K562 (cell line): ENCODE data around the gene RREB1. TPM values are rescaled to one million over a fixed set of nuclear protein-coding genes. Genes with fewer than 3 reads are reported as not detected.

Experiments used
- EHMT2 ChIP-seq: fragments of 450-650 bp; IDR thresholded peaks from 2 replicates; pipeline ENCODE4 v1.6.1; 2018; ENCODE audit warnings: antibody characterized with exemption
- ELF1 ChIP-seq: fragments of 200-800 bp; sonication (Bioruptor generic); IDR thresholded peaks from 2 replicates; pipeline ENCODE4 v1.6.1; 2016; ENCODE audit warnings: missing genetic modification characterization, missing compliant biosample characterization
- ELF4 ChIP-seq: fragments of 450-650 bp; formaldehyde crosslinking; IDR thresholded peaks from 2 replicates; pipeline ENCODE4 v1.4.0; 2022; ENCODE audit warnings: missing genetic modification characterization
- EWSR1 ChIP-seq: fragments of 450-650 bp; IDR thresholded peaks from 2 replicates; pipeline ENCODE4 v1.6.1; 2018; ENCODE audit warnings: borderline replicate concordance, mild to moderate bottlenecking, low read depth, moderate library complexity; ENCODE audit not compliant: partially characterized antibody
- FOXK2 ChIP-seq, 2 experiments: fragments of 450-650 bp; IDR thresholded peaks in 1 of 2; conservative IDR thresholded peaks in 1 of 2; 2 replicates each; pipeline ENCODE4 v1.6.1; 2016; ENCODE audit warnings: low read depth in 2 of 2, mild to moderate bottlenecking in 1 of 2
- HSF4 ChIP-seq: fragments of 250-450 bp; sonication (Bioruptor Pico); IDR thresholded peaks from 2 replicates; pipeline ENCODE4 v2.1.2; 2022; ENCODE audit warnings: mild to moderate bottlenecking, moderate library complexity, borderline replicate concordance
- KLF1 ChIP-seq: fragments of 450-650 bp; IDR thresholded peaks from 2 replicates; pipeline ENCODE4 v1.6.1; 2016; ENCODE audit warnings: missing genetic modification characterization, missing compliant biosample characterization
- MCM5 ChIP-seq: fragments of 450-650 bp; IDR thresholded peaks from 2 replicates; pipeline ENCODE4 v1.6.1; 2016; ENCODE audit warnings: low read depth
- NFE2 ChIP-seq: IDR thresholded peaks from 2 replicates; pipeline ENCODE4 v1.6.1; 2014; ENCODE audit warnings: antibody characterized with exemption, low read depth
- NFYB ChIP-seq: IDR thresholded peaks from 2 replicates; pipeline ENCODE4 v1.6.1; 2011; ENCODE audit warnings: mild to moderate bottlenecking, moderate library complexity; ENCODE audit not compliant: insufficient read length; ENCODE audit errors: extremely low read depth
- PCBP1 ChIP-seq: fragments of 200-400 bp; formaldehyde crosslinking; IDR thresholded peaks from 2 replicates; pipeline ENCODE4 v1.6.1; 2018; ENCODE audit warnings: mild to moderate bottlenecking, low read depth, low read length; ENCODE audit not compliant: poor library complexity, severe bottlenecking
- RAD21 ChIP-seq, 2 experiments: fragments of 250-450 bp in 1 of 2; fragments of 450-650 bp in 1 of 2; sonication (Bioruptor Pico) in 1 of 2; formaldehyde crosslinking in 1 of 2; IDR thresholded peaks in 1 of 2; conservative IDR thresholded peaks in 1 of 2; 2 replicates each; pipeline versions ENCODE4 v1.4.0 to v1.8.0; 2020 to 2022; ENCODE audit warnings: mild to moderate bottlenecking in 2 of 2, moderate library complexity in 1 of 2
- RBM39 ChIP-seq: fragments of 200-400 bp; formaldehyde crosslinking; optimal IDR thresholded peaks from 2 replicates; pipeline ENCODE3; 2018; ENCODE audit warnings: low read depth, low read length
- SMAD3 ChIP-seq: fragments of 450-650 bp; formaldehyde crosslinking; conservative IDR thresholded peaks from 2 replicates; pipeline ENCODE4 v1.4.0; 2020; ENCODE audit warnings: mild to moderate bottlenecking
- TAF7 ChIP-seq: fragments of 450-650 bp; IDR thresholded peaks from 2 replicates; pipeline ENCODE4 v1.6.1; 2016; ENCODE audit warnings: missing genetic modification characterization, missing compliant biosample characterization
- ZC3H4 ChIP-seq: sonication (generic); formaldehyde crosslinking; IDR thresholded peaks from 2 replicates; pipeline ENCODE4 v1.9.0; 2021; ENCODE audit warnings: missing genetic modification reagents, borderline replicate concordance
- ZNF3 ChIP-seq: fragments of 250-450 bp; sonication (Bioruptor Pico); IDR thresholded peaks from 2 replicates; pipeline ENCODE4 v1.5.0; 2021; ENCODE audit warnings: mild to moderate bottlenecking, moderate library complexity
- polyA plus RNA-seq, 8 experiments: library from polyadenylated mRNA; depleted of rRNA in 4 of 8; stranded (reverse) in 5 of 8; unstranded in 3 of 8; fragments of >200 nt; fragmentation: Nextera tagmentation in 2 of 8; fragmentation: Illumina TruSeq in 1 of 8; extraction: Ambion mirVana in 2 of 8; extraction: Trizol in 1 of 8; gene quantifications; 2 replicates each; pipeline versions ENCODE4 v1.2.1 to v1.2.3, GENCODE V29; 2011 to 2014; ENCODE audit warnings: inconsistent platforms in 1 of 8, missing spikeins in 1 of 8
- total RNA-seq, 7 experiments: library from RNA; depleted of rRNA in 6 of 7; stranded (reverse); fragments of >200 nt in 6 of 7; fragmentation: Illumina TruSeq in 2 of 7; extraction: Trizol in 2 of 7; gene quantifications; 2 replicates each; pipeline versions ENCODE4 v1.2.1 to v1.2.3, GENCODE V29; 2011 to 2021; ENCODE audit warnings: low replicate concordance in 1 of 7
- TF ChIP-seq, protein P1 (sequence below): fragments of 250-450 bp; sonication (Bioruptor Pico); IDR thresholded peaks from 2 replicates; pipeline ENCODE4 v1.5.0; 2020; ENCODE audit warnings: mild to moderate bottlenecking, borderline replicate concordance
- TF ChIP-seq, protein P2 (sequence below): sonication (generic); formaldehyde crosslinking; IDR thresholded peaks from 2 replicates; pipeline ENCODE4 v1.8.0; 2022; ENCODE audit warnings: mild to moderate bottlenecking, missing genetic modification reagents
- TF ChIP-seq, protein P3 (sequence below): sonication (generic); formaldehyde crosslinking; IDR thresholded peaks from 2 replicates; pipeline ENCODE4 v1.9.0; 2022; ENCODE audit warnings: mild to moderate bottlenecking, missing genetic modification reagents
- TF ChIP-seq, protein P4 (sequence below): conservative IDR thresholded peaks from 2 replicates; pipeline ENCODE4 v1.6.1; 2011; ENCODE audit warnings: low read depth, mild to moderate bottlenecking, low read length; ENCODE audit not compliant: control insufficient read depth
- TF ChIP-seq, protein P5 (sequence below): fragments of 250-450 bp; sonication (Bioruptor Pico); IDR thresholded peaks from 2 replicates; pipeline ENCODE4 v1.5.1; 2021; ENCODE audit warnings: mild to moderate bottlenecking

Gene RREB1
- total and polyA plus RNA-seq, 9 of the 15 experiments (the other 6 are each of a cell fraction or from before 2014, with no cell fraction given), result 3.3 to 64.2 (median 19.3) TPM

DNA sequence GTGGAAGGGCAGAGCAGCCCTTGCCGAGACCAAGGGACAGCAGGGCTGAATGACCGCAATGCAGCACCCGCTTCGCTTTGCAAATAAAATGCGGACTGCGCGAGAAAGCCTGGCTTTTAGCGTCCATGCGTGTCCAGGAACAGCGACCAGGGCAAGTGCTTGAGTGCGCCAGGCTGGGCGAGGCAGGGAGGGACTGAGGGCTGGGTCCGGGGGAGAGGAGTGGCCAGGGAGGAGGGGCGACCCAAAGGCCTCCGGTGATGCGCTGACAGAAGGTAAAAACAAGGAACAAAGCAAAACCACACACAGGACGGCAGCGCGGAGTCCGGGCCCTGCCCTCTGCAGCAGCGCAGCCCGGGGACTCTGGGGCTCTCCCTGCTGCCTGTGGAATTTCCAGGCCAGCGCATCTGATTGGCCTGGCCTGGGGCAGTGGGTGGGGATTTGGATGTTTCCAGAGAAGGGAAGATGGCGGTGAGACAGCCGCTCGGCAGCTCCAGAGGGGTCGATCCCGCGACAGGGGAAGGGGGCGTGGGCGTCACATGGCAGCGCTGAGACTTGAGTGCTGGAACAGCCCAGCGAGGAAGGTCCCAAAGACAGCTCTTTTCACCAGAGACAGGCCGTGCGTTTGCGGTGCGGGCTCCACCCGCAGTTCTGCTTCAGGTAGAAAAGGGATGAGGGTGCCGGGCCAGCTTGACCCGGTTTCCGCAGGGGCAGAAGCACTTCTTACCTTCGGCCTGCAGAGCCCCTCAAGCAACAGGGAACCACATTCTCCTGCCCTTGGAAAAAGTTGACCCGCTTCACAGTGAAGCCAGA lies 153.5 kb downstream of the RREB1 start (continued):
- TF ChIP-seq, protein P1, sequence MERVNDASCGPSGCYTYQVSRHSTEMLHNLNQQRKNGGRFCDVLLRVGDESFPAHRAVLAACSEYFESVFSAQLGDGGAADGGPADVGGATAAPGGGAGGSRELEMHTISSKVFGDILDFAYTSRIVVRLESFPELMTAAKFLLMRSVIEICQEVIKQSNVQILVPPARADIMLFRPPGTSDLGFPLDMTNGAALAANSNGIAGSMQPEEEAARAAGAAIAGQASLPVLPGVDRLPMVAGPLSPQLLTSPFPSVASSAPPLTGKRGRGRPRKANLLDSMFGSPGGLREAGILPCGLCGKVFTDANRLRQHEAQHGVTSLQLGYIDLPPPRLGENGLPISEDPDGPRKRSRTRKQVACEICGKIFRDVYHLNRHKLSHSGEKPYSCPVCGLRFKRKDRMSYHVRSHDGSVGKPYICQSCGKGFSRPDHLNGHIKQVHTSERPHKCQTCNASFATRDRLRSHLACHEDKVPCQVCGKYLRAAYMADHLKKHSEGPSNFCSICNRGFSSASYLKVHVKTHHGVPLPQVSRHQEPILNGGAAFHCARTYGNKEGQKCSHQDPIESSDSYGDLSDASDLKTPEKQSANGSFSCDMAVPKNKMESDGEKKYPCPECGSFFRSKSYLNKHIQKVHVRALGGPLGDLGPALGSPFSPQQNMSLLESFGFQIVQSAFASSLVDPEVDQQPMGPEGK (CRISPR knock-in tag), result no peak
- TF ChIP-seq SMAD3 (CRISPR knock-in tag), result no peak
- no peak for TF ChIP-seq KLF1
- peak; percentile 57 for TF ChIP-seq NFYB
- no peak for TF ChIP-seq EWSR1
- peak; percentile 54; the same call in 1 of the 2 replicates for TF ChIP-seq TAF7 (tag)
- TF ChIP-seq ELF4 (CRISPR knock-in tag), result no peak
- TF ChIP-seq ELF1 (tag), result no peak
- no peak for TF ChIP-seq HSF4 (CRISPR knock-in tag)
- no peak for TF ChIP-seq RBM39
- TF ChIP-seq, protein P2, sequence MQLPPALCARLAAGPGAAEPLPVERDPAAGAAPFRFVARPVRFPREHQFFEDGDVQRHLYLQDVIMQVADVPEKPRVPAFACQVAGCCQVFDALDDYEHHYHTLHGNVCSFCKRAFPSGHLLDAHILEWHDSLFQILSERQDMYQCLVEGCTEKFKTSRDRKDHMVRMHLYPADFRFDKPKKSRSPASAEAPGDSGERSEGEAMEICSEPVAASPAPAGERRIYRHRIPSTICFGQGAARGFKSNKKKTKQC (CRISPR knock-in tag), result no peak
- TF ChIP-seq EHMT2, result no peak
- TF ChIP-seq, protein P3, sequence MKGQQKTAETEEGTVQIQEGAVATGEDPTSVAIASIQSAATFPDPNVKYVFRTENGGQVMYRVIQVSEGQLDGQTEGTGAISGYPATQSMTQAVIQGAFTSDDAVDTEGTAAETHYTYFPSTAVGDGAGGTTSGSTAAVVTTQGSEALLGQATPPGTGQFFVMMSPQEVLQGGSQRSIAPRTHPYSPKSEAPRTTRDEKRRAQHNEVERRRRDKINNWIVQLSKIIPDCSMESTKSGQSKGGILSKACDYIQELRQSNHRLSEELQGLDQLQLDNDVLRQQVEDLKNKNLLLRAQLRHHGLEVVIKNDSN (CRISPR knock-in tag), result no peak
- TF ChIP-seq, protein P4, sequence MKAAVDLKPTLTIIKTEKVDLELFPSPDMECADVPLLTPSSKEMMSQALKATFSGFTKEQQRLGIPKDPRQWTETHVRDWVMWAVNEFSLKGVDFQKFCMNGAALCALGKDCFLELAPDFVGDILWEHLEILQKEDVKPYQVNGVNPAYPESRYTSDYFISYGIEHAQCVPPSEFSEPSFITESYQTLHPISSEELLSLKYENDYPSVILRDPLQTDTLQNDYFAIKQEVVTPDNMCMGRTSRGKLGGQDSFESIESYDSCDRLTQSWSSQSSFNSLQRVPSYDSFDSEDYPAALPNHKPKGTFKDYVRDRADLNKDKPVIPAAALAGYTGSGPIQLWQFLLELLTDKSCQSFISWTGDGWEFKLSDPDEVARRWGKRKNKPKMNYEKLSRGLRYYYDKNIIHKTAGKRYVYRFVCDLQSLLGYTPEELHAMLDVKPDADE, result no peak
- no peak for TF ChIP-seq FOXK2 (conservative IDR thresholded peaks at IDR 0.05 in 1 of 2, IDR thresholded peaks at IDR 0.05 in 1 of 2; ENCODE audit: low read depth in 2 of 2)
- no peak for TF ChIP-seq MCM5
- TF ChIP-seq RAD21 (CRISPR knock-in tag; conservative IDR thresholded peaks at IDR 0.05 in 1 of 2, IDR thresholded peaks at IDR 0.05 in 1 of 2), result 0 out of 4 replicates have a peak, but pooled peaks of 1 of the 2 experiments have one; percentile 8
- TF ChIP-seq, protein P5, sequence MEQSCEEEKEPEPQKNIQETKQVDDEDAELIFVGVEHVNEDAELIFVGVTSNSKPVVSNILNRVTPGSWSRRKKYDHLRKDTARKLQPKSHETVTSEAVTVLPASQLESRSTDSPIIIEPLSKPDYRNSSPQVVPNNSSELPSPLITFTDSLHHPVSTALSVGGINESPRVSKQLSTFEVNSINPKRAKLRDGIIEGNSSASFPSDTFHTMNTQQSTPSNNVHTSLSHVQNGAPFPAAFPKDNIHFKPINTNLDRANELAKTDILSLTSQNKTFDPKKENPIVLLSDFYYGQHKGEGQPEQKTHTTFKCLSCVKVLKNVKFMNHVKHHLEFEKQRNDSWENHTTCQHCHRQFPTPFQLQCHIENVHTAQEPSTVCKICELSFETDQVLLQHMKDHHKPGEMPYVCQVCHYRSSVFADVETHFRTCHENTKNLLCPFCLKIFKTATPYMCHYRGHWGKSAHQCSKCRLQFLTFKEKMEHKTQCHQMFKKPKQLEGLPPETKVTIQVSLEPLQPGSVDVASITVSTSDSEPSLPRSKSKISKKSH (CRISPR knock-in tag), result no peak
- no peak for TF ChIP-seq ZC3H4
- no peak for TF ChIP-seq ZNF3
- no peak for TF ChIP-seq NFE2
- no peak for TF ChIP-seq PCBP1
